HepG2 (cell line): ENCODE results near the gene CCM2. TPM values are rescaled to one million over a fixed set of nuclear protein-coding genes. Genes with fewer than 3 reads are reported as not detected.

Experiments used
- ATAC-seq: fragments of 200-7000 bp; cut with Tn5 transposase; 3 replicates; pipeline ENCODE4 v1.9.1; 2020; ENCODE audit warnings: mild to moderate bottlenecking, moderate library complexity
- Bru-seq: library from RNA; stranded (reverse); fragments of 400-500 nt; gene quantifications from one replicate; lab custom pipeline; 2021; lab: Mats Ljungman, UMichigan
- BruChase-seq, 2 experiments: library from RNA; stranded (reverse); fragments of 400-500 nt; gene quantifications; one replicate each; lab custom pipeline; 2021; lab: Mats Ljungman, UMichigan
- BruUV-seq: library from RNA; stranded (reverse); fragments of 400-500 nt; replicated peaks from 2 replicates; lab custom pipeline; 2021; lab: Mats Ljungman, UMichigan
- CTCF ChIA-PET: fragments of 300-600 bp; formaldehyde crosslinking; extraction: SDS; loops from one replicate; lab custom pipeline; 2021; ENCODE audit warnings: low total read pairs, inconsistent platforms, low intra/inter-chr PET ratio; lab: Yijun Ruan, JAX
- POLR2A ChIA-PET: fragments of 350-600 bp; sonication (Branson Sonifier 250); formaldehyde crosslinking; loops from one replicate; lab custom pipeline; 2020; ENCODE audit warnings: antibody characterized with exemption, inconsistent platforms; lab: Yijun Ruan, JAX
- DNase-seq: peaks from one replicate; pipeline ENCODE4 v3.0.0-alpha.2; 2015; ENCODE audit warnings: low spot score
- FAIRE-seq: peaks from 3 replicates; lab custom pipeline; 2011; peaks lifted over from hg19 to GRCh38; lab: Jason Lieb, UNC
- H2AFZ ChIP-seq: one replicate; pipeline ENCODE4 v1.6.1; 2011; ENCODE audit warnings: low read length, inconsistent platforms
- H3K27ac ChIP-seq: fragments of 300-600 bp; 3 replicates; pipeline ENCODE4 v1.8.0; 2011; ENCODE audit warnings: mixed run types, mild to moderate bottlenecking, mixed read lengths, low read length, inconsistent platforms; ENCODE audit not compliant: insufficient read depth; ENCODE audit errors: extremely low read length
- H3K27me3 ChIP-seq, 2 experiments: fragments of 200-600 bp in 1 of 2; 2 replicates in 1 of 2; 3 replicates in 1 of 2; pipeline versions ENCODE4 v1.6.0 to v1.8.0; 2011; ENCODE audit warnings: low read length in 2 of 2, mild to moderate bottlenecking in 2 of 2, moderate library complexity in 2 of 2, inconsistent platforms in 1 of 2; ENCODE audit not compliant: insufficient read depth in 2 of 2, control insufficient read depth in 1 of 2
- H3K36me3 ChIP-seq, 2 experiments: fragments of 200-600 bp in 1 of 2; replicated peaks in 1 of 2; 2 replicates in 1 of 2; 3 replicates in 1 of 2; pipeline versions ENCODE4 v1.5.1 to v1.8.0; 2011; ENCODE audit warnings: low read length in 2 of 2, inconsistent platforms in 1 of 2; ENCODE audit not compliant: insufficient read depth in 2 of 2, control insufficient read depth in 1 of 2
- H3K4me1 ChIP-seq: 2 replicates; pipeline ENCODE4 v1.5.1; 2012; ENCODE audit warnings: low read length, inconsistent platforms; ENCODE audit not compliant: insufficient read depth
- H3K4me2 ChIP-seq: 2 replicates; pipeline ENCODE4 v1.6.0; 2011; ENCODE audit warnings: low read depth, low read length, inconsistent platforms
- H3K4me3 ChIP-seq, 3 experiments: fragments of 200-600 bp in 1 of 3; sonication (generic), shearing (Covaris generic) in 1 of 3; replicated peaks in 1 of 3; 2 replicates each; pipeline ENCODE4 v1.5.1; 2011 to 2016; ENCODE audit warnings: low read length in 3 of 3, inconsistent platforms in 2 of 3, low read depth in 2 of 3, mild to moderate bottlenecking in 2 of 3, control low read depth in 1 of 3, mixed read lengths in 1 of 3; ENCODE audit not compliant: insufficient read depth in 1 of 3
- H3K79me2 ChIP-seq: one replicate; pipeline ENCODE4 v1.6.1; 2011; ENCODE audit warnings: low read length, inconsistent platforms; ENCODE audit not compliant: insufficient read depth
- H3K9ac ChIP-seq: 2 replicates; pipeline ENCODE4 v1.6.0; 2011; ENCODE audit warnings: mild to moderate bottlenecking, low read depth, low read length, inconsistent platforms; ENCODE audit not compliant: insufficient read depth
- H3K9me3 ChIP-seq: 2 replicates; pipeline ENCODE4 v1.5.1; 2012; ENCODE audit warnings: mild to moderate bottlenecking, low read length
- H4K20me1 ChIP-seq: 2 replicates; pipeline ENCODE4 v1.6.0; 2011; ENCODE audit warnings: inconsistent platforms, mild to moderate bottlenecking, low read length, moderate library complexity; ENCODE audit not compliant: insufficient read depth
- ADNP ChIP-seq: sonication (generic); formaldehyde crosslinking; IDR thresholded peaks from 2 replicates; pipeline ENCODE4 v1.4.0; 2020; ENCODE audit warnings: missing genetic modification reagents
- KIAA2018 ChIP-seq: sonication (generic); formaldehyde crosslinking; IDR thresholded peaks from 2 replicates; pipeline ENCODE4 v1.5.0; 2020; ENCODE audit warnings: mild to moderate bottlenecking, missing genetic modification reagents, borderline replicate concordance
- KLF13 ChIP-seq: sonication (generic); formaldehyde crosslinking; IDR thresholded peaks from 2 replicates; pipeline ENCODE4 v1.4.0; 2020; ENCODE audit warnings: mild to moderate bottlenecking, missing genetic modification reagents
- MTERF4 ChIP-seq: sonication (generic); formaldehyde crosslinking; IDR thresholded peaks from 2 replicates; pipeline ENCODE4 v1.8.0; 2023; ENCODE audit warnings: mild to moderate bottlenecking, missing genetic modification reagents
- RXRA ChIP-seq: sonication (generic); formaldehyde crosslinking; IDR thresholded peaks from 2 replicates; pipeline ENCODE4 v1.5.1; 2020; ENCODE audit warnings: missing genetic modification reagents
- SOX5 ChIP-seq: IDR thresholded peaks from 2 replicates; pipeline ENCODE4 v1.6.1; 2016; ENCODE audit warnings: borderline replicate concordance
- ZC3H4 ChIP-seq: sonication (generic); formaldehyde crosslinking; IDR thresholded peaks from 2 replicates; pipeline ENCODE4 v1.4.0; 2020; ENCODE audit warnings: missing genetic modification reagents, borderline replicate concordance
- WGBS: methylation state at CpG from one replicate; pipeline ENCODE4 v1.1.6; 2017; ENCODE audit warnings: low lambda C conversion rate; 5-methylcytosine and 5-hydroxymethylcytosine counted together
- in situ Hi-C: cut with HindIII; loops from 2 replicates; pipeline ENCODE4 v1.10.0; 2017; ENCODE audit warnings: low pct_unique_long_range_greater_than_20kb; ENCODE audit not compliant: extremely low pct_ligation_motif_present
- intact Hi-C: fragments of 100-400 bp; cut with micrococcal nuclease; formaldehyde crosslinking; loops from one replicate; pipeline ENCODE4 v1.10.0; 2022; ENCODE audit not compliant: unreplicated experiment
- long read RNA-seq, 2 experiments: library from RNA in 1 of 2; library from polyadenylated mRNA in 1 of 2; stranded (forward) in 1 of 2; unstranded in 1 of 2; transcript quantifications; one replicate each; pipeline ENCODE4 v2.0.0, GENCODE V29; 2019 to 2022
- polyA minus RNA-seq, 3 experiments: library from RNA; depleted of rRNA, polyadenylated mRNA; stranded (reverse); fragments of >200 nt; gene quantifications; 2 replicates each; pipeline ENCODE4 v1.2.3, GENCODE V29; 2011; ENCODE audit warnings: low replicate concordance in 1 of 3
- polyA plus RNA-seq, 8 experiments: library from polyadenylated mRNA; depleted of rRNA in 3 of 8; stranded (reverse) in 7 of 8; unstranded in 1 of 8; fragments of >200 nt; fragmentation: Illumina TruSeq in 4 of 8; extraction: Trizol in 4 of 8; gene quantifications; 2 replicates each; pipeline versions ENCODE4 v1.2.1 to v1.2.3, GENCODE V29; 2011 to 2016; ENCODE audit warnings: low read depth in 4 of 8, missing spikeins in 1 of 8, mixed read lengths in 1 of 8; ENCODE audit not compliant: insufficient read depth in 1 of 8
- total RNA-seq, 5 experiments: library from RNA; depleted of rRNA; stranded (reverse); fragments of >200 nt; fragmentation: Illumina TruSeq; extraction: Trizol; gene quantifications; 2 replicates each; pipeline ENCODE4 v1.2.3, GENCODE V29; 2016; ENCODE audit warnings: low read depth in 1 of 5

The CCM2 gene
- 14.2 and 15.8 TPM in 2 replicates for total RNA-seq (2016; rRNA removed; fragmentation: Illumina TruSeq; extraction: Trizol)
- 18.2 and 19.1 TPM in 2 replicates for total RNA-seq (2016; cell fraction: cytosol; rRNA removed; fragmentation: Illumina TruSeq; extraction: Trizol; ENCODE audit: low read depth)
- 12.5 and 16.6 TPM in 2 replicates for total RNA-seq (2016; cell fraction: insoluble cytoplasmic fraction; rRNA removed; fragmentation: Illumina TruSeq; extraction: Trizol)
- 37.4 and 37.5 TPM in 2 replicates for total RNA-seq (2016; cell fraction: membrane; rRNA removed; fragmentation: Illumina TruSeq; extraction: Trizol)
- total RNA-seq (2016; cell fraction: nucleus; rRNA removed; fragmentation: Illumina TruSeq; extraction: Trizol), result 9.5 and 10.1 TPM in 2 replicates
- 13.7 and 20.8 TPM in 2 replicates for polyA plus RNA-seq (2011; rRNA removed)
- polyA plus RNA-seq (2011; cell fraction: cytosol; rRNA removed), result 13.4 and 18.8 TPM in 2 replicates
- polyA plus RNA-seq (2011; cell fraction: nucleus; rRNA removed), result 21.0 and 23.0 TPM in 2 replicates
- 10.2 and 13.2 TPM in 2 replicates for polyA plus RNA-seq (2012)
- polyA plus RNA-seq (2016; cell fraction: cytosol; fragmentation: Illumina TruSeq; extraction: Trizol; ENCODE audit: low read depth), result 25.8 and 27.8 TPM in 2 replicates
- polyA plus RNA-seq (2016; cell fraction: insoluble cytoplasmic fraction; fragmentation: Illumina TruSeq; extraction: Trizol; ENCODE audit: low read depth), result 14.5 and 18.7 TPM in 2 replicates
- polyA plus RNA-seq (2016; cell fraction: membrane; fragmentation: Illumina TruSeq; extraction: Trizol; ENCODE audit: low read depth), result 34.2 and 39.7 TPM in 2 replicates
- polyA plus RNA-seq (2016; cell fraction: nucleus; fragmentation: Illumina TruSeq; extraction: Trizol; ENCODE audit: insufficient read depth, low read depth), result 20.6 and 22.6 TPM in 2 replicates
- 18.9 and 30.7 TPM in 2 replicates for polyA minus RNA-seq (2011; rRNA and poly(A)+ RNA removed; ENCODE audit: low replicate concordance)
- polyA minus RNA-seq (2011; cell fraction: cytosol; rRNA and poly(A)+ RNA removed), result 8.0 and 10.6 TPM in 2 replicates
- polyA minus RNA-seq (2011; cell fraction: nucleus; rRNA and poly(A)+ RNA removed), result 3.9 and 8.0 TPM in 2 replicates
- percentile 52 among the genes with signal in this experiment for Bru-seq, nascent RNA
- percentile 50 among the genes with signal in this experiment for BruChase-seq, experiment 1, labeled RNA remaining after a 6-hour chase
- BruChase-seq, experiment 2, labeled RNA remaining after a 2-hour chase, result percentile 51 among the genes with signal in this experiment
- long read RNA-seq, experiment 1, partial matches to known transcripts, result 1 of 16 reads
- long read RNA-seq, experiment 1, other reads (novel, unspliced or antisense), result 5 of 16 reads
- long read RNA-seq, experiment 2, transcript CCM2-218 (9 exons, 1,719 nt), result minor isoform, 6 of 47 reads
- long read RNA-seq, experiment 2, transcript CCM2-201 (10 exons, 1,894 nt), result major isoform, 18 of 47 reads
- long read RNA-seq, experiment 2, partial matches to known transcripts, result 12 of 47 reads
- long read RNA-seq, experiment 2, other reads (novel, unspliced or antisense), result 8 of 47 reads

- DNase-seq (no peak), ATAC-seq (peak; percentile 50), FAIRE-seq (no peak)
- in situ Hi-C loops (no loop called here), intact Hi-C loops (loop anchor here (5.0 kb wide), 1 partner anchor 112 kb away; the partner anchor contains the start of gene TBRG4)
- TSS peak; percentile 60 for BruUV-seq
- CTCF ChIA-PET, result no interaction called here
- H3K4me1 ChIP-seq, result peaks cover 23% of the 10 kb centered on the region
- H3K36me3 ChIP-seq, result no peaks in the 10 kb centered on the region
- POLR2A ChIA-PET, result interaction anchor here (0.6 to 7.0 kb wide), 10 partner anchors 15 to 418 kb away, joined by 3 to 83 read pairs (median 4); partner anchors contain the start of genes H2AZ2, TBRG4 and TMED4
- H2AFZ ChIP-seq, result peak within 1 kb of the TSS; percentile 93
- peaks cover 25% of the 10 kb centered on the region for H3K79me2 ChIP-seq
- H3K4me2 ChIP-seq, result peak within 1 kb of the TSS; percentile 84
- peak within 1 kb of the TSS; percentile 91 for H3K27ac ChIP-seq
- peak within 1 kb of the TSS; percentile 92 to 99 (median 94) for H3K4me3 ChIP-seq
- 0% methylated on average over 9 of the region's 77 CpGs for WGBS
- no peaks in the 10 kb centered on the region for H4K20me1 ChIP-seq
- H3K9me3 ChIP-seq, result no peaks in the 10 kb centered on the region
- peak within 1 kb of the TSS; percentile 89 for H3K9ac ChIP-seq
- H3K27me3 ChIP-seq, result no peaks in the 10 kb centered on the region
- TF ChIP-seq RXRA (CRISPR knock-in tag) (0 out of 2 replicates have a peak, but pooled peaks have one; percentile 19), KIAA2018 (CRISPR knock-in tag) (no peak), SOX5 (CRISPR knock-in tag) (no peak), ADNP (CRISPR knock-in tag) (no peak), ZC3H4 (no peak), KLF13 (CRISPR knock-in tag) (no peak), MTERF4 (no peak)
Measured at GRCh38 chr7:45000093-45001032, at the start of gene CCM2. TSS of gene CCM2 (plus strand) at chr7:45000201. CDS start at chr7:45000334, 133 bp downstream.
